ENCODE results near the gene LDB2.

- no peak for TF ChIP-seq JUN (IDR thresholded peaks at IDR 0.05)
- no peak for TF ChIP-seq HDAC2 (IDR thresholded peaks at IDR 0.05)
- TF ChIP-seq RAD21 (conservative IDR thresholded peaks at IDR 0.05 in 1 of 2, IDR thresholded peaks at IDR 0.05 in 1 of 2): no peak
- no peak for TF ChIP-seq BCL3 (IDR thresholded peaks at IDR 0.05)
- TF ChIP-seq SMC3 (IDR thresholded peaks at IDR 0.05): no peak
- no peak for TF ChIP-seq CTCF (IDR thresholded peaks at IDR 0.05)
- no peak for TF ChIP-seq PBX3 (IDR thresholded peaks at IDR 0.05)
- TF ChIP-seq POLR2A (IDR thresholded peaks at IDR 0.05; ENCODE audit: low read length): no peak
- TF ChIP-seq REST (IDR thresholded peaks at IDR 0.05): no peak
- no peak for TF ChIP-seq ESRRA (IDR thresholded peaks at IDR 0.05; ENCODE audit: borderline replicate concordance, low read length)
- no peak for TF ChIP-seq MYC (IDR thresholded peaks at IDR 0.05; ENCODE audit: borderline replicate concordance, low read length)
- TF ChIP-seq EHMT2 (IDR thresholded peaks at IDR 0.05; ENCODE audit: low read depth): no peak
- TF ChIP-seq RFX5 (IDR thresholded peaks at IDR 0.05): no peak
- no peak for TF ChIP-seq ZFP36 (IDR thresholded peaks at IDR 0.05; ENCODE audit: borderline replicate concordance, partially characterized antibody)
These were observed 226.0 kb downstream of the LDB2 start for GRCh38 chr4:16672421-16672820.

Data from A549 (cell line).